H1 (cell line): ENCODE measurements around the gene WHAMM. TPM values are rescaled to one million over a fixed set of nuclear protein-coding genes. Genes with fewer than 3 reads are reported as not detected.

Experiments
- CTCF ChIA-PET: fragments of 300-600 bp; sonication (Branson Sonifier 250); formaldehyde crosslinking; loops from one replicate; lab custom pipeline; 2021; ENCODE audit not compliant: partially characterized antibody; lab: Charles Lee
- POLR2A ChIA-PET: fragments of 300-600 bp; sonication (Branson Sonifier 250); formaldehyde crosslinking; loops from one replicate; lab custom pipeline; 2021; ENCODE audit warnings: inconsistent platforms; ENCODE audit not compliant: partially characterized antibody; lab: Charles Lee
- DNase-seq, 2 experiments: peaks; one replicate each; pipeline versions ENCODE4 v3.0.0 to v3.0.0-alpha.2; 2010 to 2022; ENCODE audit warnings: low spot score in 2 of 2, low read depth in 1 of 2, mixed read lengths in 1 of 2
- FAIRE-seq: peaks from 2 replicates; lab custom pipeline; 2011; peaks lifted over from hg19 to GRCh38; lab: Jason Lieb, UNC
- H2AFZ ChIP-seq: 2 replicates; pipeline ENCODE4 v1.8.1; 2012; ENCODE audit warnings: low read length, inconsistent platforms
- H2AK5ac ChIP-seq: 2 replicates; pipeline ENCODE4 v1.6.1; 2013; ENCODE audit warnings: low read depth, low read length
- H2BK120ac ChIP-seq: replicated peaks from 2 replicates; pipeline ENCODE3; 2013; ENCODE audit warnings: low read depth, low read length, inconsistent platforms
- H2BK12ac ChIP-seq: 2 replicates; pipeline ENCODE4 v1.6.1; 2013; ENCODE audit warnings: low read depth, low read length
- H2BK15ac ChIP-seq: 2 replicates; pipeline ENCODE4 v1.6.1; 2013; ENCODE audit warnings: low read length
- H2BK20ac ChIP-seq: 2 replicates; pipeline ENCODE4 v1.6.1; 2013; ENCODE audit warnings: low read length
- H2BK5ac ChIP-seq: 2 replicates; pipeline ENCODE4 v1.6.1; 2013; ENCODE audit warnings: low read depth, low read length
- H3K14ac ChIP-seq: 2 replicates; pipeline ENCODE4 v1.6.1; 2013; ENCODE audit warnings: inconsistent platforms; ENCODE audit not compliant: insufficient read length
- H3K18ac ChIP-seq: 2 replicates; pipeline ENCODE4 v1.6.1; 2013; ENCODE audit warnings: low read length; ENCODE audit errors: extremely low read depth
- H3K23ac ChIP-seq: 2 replicates; pipeline ENCODE4 v1.6.1; 2013; ENCODE audit warnings: inconsistent platforms; ENCODE audit not compliant: insufficient read length
- H3K23me2 ChIP-seq: 2 replicates; pipeline ENCODE4 v1.6.1; 2013; ENCODE audit warnings: low read depth, low read length
- H3K27ac ChIP-seq: 2 replicates; pipeline ENCODE4 v1.6.1; 2011; ENCODE audit warnings: low read depth, low read length, inconsistent platforms
- H3K27me3 ChIP-seq, 4 experiments: replicated peaks in 1 of 4; 1 replicate in 1 of 4; 2 replicates in 3 of 4; pipeline versions ENCODE4 v1.6.1 to v1.8.1; 2011 to 2013; ENCODE audit warnings: low read length in 3 of 4, mild to moderate bottlenecking in 3 of 4, inconsistent platforms in 2 of 4, mixed read lengths in 2 of 4, moderate library complexity in 1 of 4; ENCODE audit not compliant: control insufficient read depth in 3 of 4, insufficient read depth in 3 of 4; ENCODE audit errors: extremely low read depth in 1 of 4
- H3K36me3 ChIP-seq, 4 experiments: 2 replicates each; pipeline versions ENCODE4 v1.6.1 to v1.8.1; 2011 to 2013; ENCODE audit warnings: mild to moderate bottlenecking in 4 of 4, low read length in 3 of 4, moderate library complexity in 2 of 4, control low read depth in 1 of 4, inconsistent platforms in 1 of 4; ENCODE audit not compliant: insufficient read depth in 4 of 4, control insufficient read depth in 2 of 4
- H3K4ac ChIP-seq: replicated peaks from 2 replicates; pipeline ENCODE3; 2013; ENCODE audit warnings: low read length, low read depth, mixed read lengths, inconsistent platforms; ENCODE audit not compliant: insufficient read length
- H3K4me1 ChIP-seq, 4 experiments: replicated peaks in 1 of 4; 1 replicate in 1 of 4; 2 replicates in 3 of 4; pipeline versions ENCODE4 v1.6.1 to v1.8.1; 2011 to 2013; ENCODE audit warnings: low read length in 3 of 4, inconsistent platforms in 2 of 4, mixed read lengths in 1 of 4; ENCODE audit not compliant: insufficient read depth in 4 of 4, control insufficient read depth in 3 of 4
- H3K4me2 ChIP-seq, 2 experiments: 2 replicates each; pipeline versions ENCODE4 v1.6.1 to v1.8.1; 2011 to 2013; ENCODE audit warnings: low read depth in 2 of 2, low read length in 2 of 2, control low read depth in 1 of 2, inconsistent platforms in 1 of 2, mild to moderate bottlenecking in 1 of 2; ENCODE audit not compliant: insufficient read depth in 1 of 2
- H3K4me3 ChIP-seq, 4 experiments: fragments of 200-600, 300-600 bp in 1 of 4; sonication (generic), shearing (Covaris generic), sonication (Bioruptor Twin) in 1 of 4; 2 replicates each; pipeline versions ENCODE4 v1.5.1 to v1.8.1; 2011 to 2016; ENCODE audit warnings: low read length in 4 of 4, low read depth in 3 of 4, control low read depth in 2 of 4, inconsistent platforms in 2 of 4, mild to moderate bottlenecking in 2 of 4, mixed read lengths in 1 of 4, moderate library complexity in 1 of 4; ENCODE audit not compliant: insufficient read depth in 2 of 4; ENCODE audit errors: extremely low read depth in 1 of 4
- H3K56ac ChIP-seq: replicated peaks from 2 replicates; pipeline ENCODE3; 2013; ENCODE audit warnings: low read depth, mild to moderate bottlenecking, mixed read lengths, low read length, inconsistent platforms; ENCODE audit not compliant: insufficient read length
- H3K79me1 ChIP-seq: 2 replicates; pipeline ENCODE4 v1.6.1; 2013; ENCODE audit warnings: low read depth, low read length, control low read depth
- H3K79me2 ChIP-seq, 2 experiments: 2 replicates each; pipeline versions ENCODE4 v1.6.1 to v1.8.1; 2012 to 2013; ENCODE audit warnings: low read length in 2 of 2, mild to moderate bottlenecking in 2 of 2, inconsistent platforms in 1 of 2; ENCODE audit not compliant: insufficient read depth in 2 of 2, control insufficient read depth in 1 of 2
- H3K9ac ChIP-seq, 4 experiments: replicated peaks in 1 of 4; 1 replicate in 1 of 4; 2 replicates in 3 of 4; pipeline versions ENCODE4 v1.6.1 to v1.8.1; 2011 to 2013; ENCODE audit warnings: low read depth in 3 of 4, low read length in 3 of 4, control low read depth in 2 of 4, mild to moderate bottlenecking in 2 of 4, moderate library complexity in 2 of 4, inconsistent platforms in 1 of 4; ENCODE audit errors: extremely low read depth in 1 of 4
- H3K9me3 ChIP-seq, 2 experiments: 2 replicates each; pipeline versions ENCODE4 v1.6.1 to v1.8.1; 2012 to 2013; ENCODE audit warnings: mild to moderate bottlenecking in 2 of 2, moderate library complexity in 2 of 2, control low read depth in 1 of 2, inconsistent platforms in 1 of 2, low read depth in 1 of 2, low read length in 1 of 2, mixed read lengths in 1 of 2; ENCODE audit not compliant: insufficient read depth in 2 of 2
- H4K20me1 ChIP-seq, 2 experiments: replicated peaks in 1 of 2; 2 replicates each; pipeline versions ENCODE3 to v1.8.1; 2011 to 2013; ENCODE audit warnings: inconsistent platforms in 2 of 2, low read length in 2 of 2, mild to moderate bottlenecking in 1 of 2; ENCODE audit not compliant: insufficient read depth in 2 of 2, control insufficient read depth in 1 of 2
- H4K5ac ChIP-seq: 2 replicates; pipeline ENCODE4 v1.6.1; 2013; ENCODE audit warnings: low read length, low read depth, mixed read lengths, inconsistent platforms; ENCODE audit not compliant: insufficient read length
- H4K8ac ChIP-seq: 2 replicates; pipeline ENCODE4 v1.8.0; 2013; ENCODE audit warnings: mild to moderate bottlenecking, moderate library complexity, low read length, inconsistent platforms; ENCODE audit not compliant: insufficient read depth; ENCODE audit errors: extremely low read depth
- H4K91ac ChIP-seq: replicated peaks from 2 replicates; pipeline ENCODE3; 2013; ENCODE audit warnings: low read length, mixed read lengths, inconsistent platforms; ENCODE audit not compliant: insufficient read length
- CHD1 ChIP-seq: IDR thresholded peaks from 2 replicates; pipeline ENCODE4 v1.6.1; 2012; ENCODE audit warnings: low read depth, low read length, improper control_type of control experiment
- CHD2 ChIP-seq: IDR thresholded peaks from 2 replicates; pipeline ENCODE4 v1.6.1; 2012; ENCODE audit warnings: low read length, improper control_type of control experiment
- EGR1 ChIP-seq: IDR thresholded peaks from 2 replicates; pipeline ENCODE4 v1.6.1; 2011; ENCODE audit warnings: low read depth, low read length, borderline replicate concordance
- HDAC2 ChIP-seq, 2 experiments: fragments of 300-600 bp in 1 of 2; sonication (generic) in 1 of 2; IDR thresholded peaks; 2 replicates each; pipeline ENCODE4 v1.6.1; 2011 to 2012; ENCODE audit warnings: low read depth in 2 of 2, low read length in 2 of 2, mild to moderate bottlenecking in 2 of 2, moderate library complexity in 2 of 2, borderline replicate concordance in 1 of 2, inconsistent platforms in 1 of 2
- SAP30 ChIP-seq: fragments of 300-600 bp; sonication (generic); IDR thresholded peaks from 2 replicates; pipeline ENCODE4 v1.7.1; 2012; ENCODE audit warnings: low read length, moderate library complexity, mild to moderate bottlenecking, inconsistent platforms; ENCODE audit not compliant: insufficient read depth, insufficient replicate concordance
- WGBS, 2 experiments: shearing (Covaris generic) in 1 of 2; methylation state at CpG; one replicate each; pipeline versions ENCODE4 v1.1.6 to v1.1.7; 2013 to 2015; ENCODE audit warnings: low lambda C conversion rate in 2 of 2, mixed read lengths in 2 of 2, inconsistent platforms in 1 of 2, low coverage in 1 of 2, missing lambda C conversion rate in 1 of 2; ENCODE audit not compliant: insufficient replicate concordance in 2 of 2, insufficient coverage in 1 of 2, insufficient read length in 1 of 2; ENCODE audit errors: extremely low coverage in 1 of 2, missing lambda C conversion rate in 1 of 2; 5-methylcytosine and 5-hydroxymethylcytosine counted together
- polyA plus RNA-seq, 7 experiments: library from polyadenylated mRNA; depleted of rRNA in 3 of 7; stranded (reverse) in 5 of 7; unstranded in 2 of 7; fragments of >200 nt in 5 of 7; fragments of 200-250 nt in 2 of 7; gene quantifications; 1 replicate in 5 of 7; 2 replicates in 1 of 7; 4 replicates in 1 of 7; pipeline versions ENCODE4 v1.2.1 to v1.2.3, GENCODE V29; 2011 to 2013; ENCODE audit warnings: missing spikeins in 2 of 7, mixed read lengths in 2 of 7
- total RNA-seq: library from RNA; stranded (reverse); fragmentation: NEBNext Ultra II Directional; extraction: Animal tissue kit (Norgen Biotek cat#: 25700); gene quantifications from 2 replicates; pipeline ENCODE4 v1.2.1, GENCODE V29; 2021

The WHAMM gene
- total and polyA plus RNA-seq, 2 of the 8 experiments (the other 6 are each of a cell fraction or from before 2014, with no cell fraction given), result 1.1 to 3.3 TPM

- no peak for TF ChIP-seq HDAC2 (IDR thresholded peaks at IDR 0.05; ENCODE audit: borderline replicate concordance in 1 of 2, low read depth in 2 of 2, low read length in 2 of 2)
- TF ChIP-seq SAP30, result no peak
- no peak for TF ChIP-seq CHD2
- TF ChIP-seq CHD1, result no peak
- no peak for TF ChIP-seq EGR1
Observed at GRCh38 chr15:82792068-82792467, 17.4 kb upstream of the WHAMM start.

More at GRCh38 chr15:82792068-82792467, 17.4 kb upstream of the WHAMM start:
- H3K56ac ChIP-seq, result no peak overlapping the region
- H3K4me2 ChIP-seq, result no peak overlapping the region
- no peak overlapping the region for H3K9ac ChIP-seq
- DNase-seq, result no peak
- no peak overlapping the region for H2BK15ac ChIP-seq
- H3K4me3 ChIP-seq, result no peak overlapping the region
- 92% methylated on average over 1 of the region's 1 CpG; no CpG with 5 or more reads in 1 of the 2 experiments for WGBS, 2 experiments
- H3K23me2 ChIP-seq, result no peaks in the 10 kb centered on the region; the same call in 1 of the 2 replicates
- ChIA-PET CTCF (no interaction called here), POLR2A (no interaction called here)
- H2BK120ac ChIP-seq, result no peak overlapping the region
- H4K8ac ChIP-seq, result no peak overlapping the region
- H3K23ac ChIP-seq, result no peak overlapping the region
- H2AK5ac ChIP-seq, result no peak overlapping the region
- no peak overlapping the region for H2BK5ac ChIP-seq
- H2AFZ ChIP-seq, result no peak overlapping the region
- H2BK12ac ChIP-seq, result no peak overlapping the region
- H3K36me3 ChIP-seq, result no peaks in the 10 kb centered on the region
- FAIRE-seq, result no peak
- no peak overlapping the region for H4K5ac ChIP-seq
- H3K14ac ChIP-seq, result no peak overlapping the region
- no peak overlapping the region for H2BK20ac ChIP-seq
- H3K79me1 ChIP-seq, result no peaks in the 10 kb centered on the region
- H4K91ac ChIP-seq, result no peak overlapping the region
- no peaks in the 10 kb centered on the region for H3K27me3 ChIP-seq
- H3K18ac ChIP-seq, result no peak overlapping the region
- H3K4ac ChIP-seq, result no peak overlapping the region
- no peak overlapping the region for H3K27ac ChIP-seq
- H3K4me1 ChIP-seq, result no peaks in the 10 kb centered on the region
- no peaks in the 10 kb centered on the region for H3K9me3 ChIP-seq
- H4K20me1 ChIP-seq, result no peaks in the 10 kb centered on the region
- no peaks in the 10 kb centered on the region for H3K79me2 ChIP-seq
